GM21447 (cell line): ENCODE measurements around the gene FAM163B.

ENCODE experiments used
- ATAC-seq: cut with Tn5 transposase; IDR thresholded peaks from one replicate; pipeline ENCODE4 v1.9.1; 2021; ENCODE audit not compliant: unreplicated experiment

Gene FAM163B

DNA sequence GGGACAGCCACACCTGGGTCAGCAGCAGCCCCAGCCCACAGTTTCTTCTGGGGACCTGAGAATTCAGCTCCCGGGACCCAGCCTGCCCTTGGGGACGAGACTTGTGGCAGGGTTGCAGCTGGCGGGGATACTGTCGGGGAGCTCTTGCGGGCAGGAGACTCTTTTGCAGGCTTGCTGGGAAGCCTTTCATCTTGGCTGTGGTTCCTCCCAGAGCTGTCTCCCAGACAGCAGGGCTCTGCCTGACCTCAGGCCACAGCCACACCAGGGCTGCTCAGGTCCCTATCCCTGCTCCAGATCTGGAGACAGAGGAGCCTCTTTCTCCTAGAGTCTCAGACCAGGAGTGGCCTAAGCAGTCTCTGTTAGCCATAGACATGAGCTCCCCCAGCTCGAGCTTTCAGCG lies 79.7 kb downstream of the FAM163B start:
- ATAC-seq, result no peak

DNA sequence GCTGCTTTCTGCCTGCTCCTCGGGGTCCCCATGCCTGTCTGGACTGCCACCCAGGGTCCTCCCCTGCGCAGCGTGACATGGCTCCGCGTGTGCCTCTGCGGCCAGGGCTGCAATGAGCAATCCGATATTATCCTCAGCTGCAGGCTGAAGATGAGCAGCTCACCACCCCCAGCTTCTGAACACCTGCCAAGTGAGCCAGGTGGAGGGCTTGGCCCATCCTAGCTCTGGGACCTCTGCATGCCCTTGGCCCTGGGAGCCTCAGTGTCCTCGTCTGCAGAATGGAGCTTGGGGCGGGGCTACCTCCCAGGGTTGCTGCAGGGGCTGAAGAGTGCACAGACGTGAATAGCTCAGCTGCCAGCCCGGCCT lies 80.3 kb downstream of the FAM163B start:
- no peak for ATAC-seq

DNA sequence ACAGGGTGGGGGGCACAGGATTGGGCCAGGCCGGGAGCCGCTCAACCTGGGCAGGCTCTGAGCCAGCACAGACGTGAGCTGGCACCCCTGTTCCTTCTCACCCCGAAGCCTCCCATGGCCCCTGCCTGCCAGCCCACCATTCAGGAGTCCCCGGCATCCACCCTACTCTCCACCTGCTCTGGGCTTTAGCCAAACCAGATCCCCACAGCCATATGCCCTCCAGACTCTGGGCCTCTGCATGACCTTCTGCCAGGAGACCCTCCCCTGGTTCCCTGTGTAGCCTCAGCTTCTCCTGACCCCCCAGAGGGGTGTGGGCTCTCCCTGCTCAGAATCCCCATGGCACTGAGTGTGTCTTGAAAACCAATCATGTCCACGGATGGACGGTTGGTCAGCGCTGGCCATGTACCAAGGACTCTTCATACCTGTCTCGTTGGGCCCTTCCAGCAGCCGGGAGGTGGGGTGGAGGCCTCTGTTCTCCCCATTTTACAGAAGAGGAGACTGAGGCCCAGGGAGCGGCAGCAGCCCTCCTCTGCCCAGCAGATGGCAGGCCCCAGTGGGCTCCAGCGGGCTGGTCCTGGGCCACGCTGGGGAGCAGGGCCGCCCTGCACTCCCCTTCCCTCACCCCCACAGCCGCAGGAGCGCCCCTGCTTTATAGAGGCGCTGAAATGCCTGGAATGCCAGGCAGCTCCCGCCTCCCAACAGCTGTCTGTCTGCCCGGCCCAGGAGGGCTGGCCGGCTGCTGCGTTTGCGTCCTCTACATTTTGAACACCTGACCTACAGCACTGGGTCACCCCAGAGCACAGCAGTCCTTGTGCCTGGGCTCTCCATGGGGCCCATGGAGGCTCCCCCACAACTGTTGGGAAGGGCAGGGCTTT lies 81.0 kb downstream of the FAM163B start:
- no peak for ATAC-seq

DNA sequence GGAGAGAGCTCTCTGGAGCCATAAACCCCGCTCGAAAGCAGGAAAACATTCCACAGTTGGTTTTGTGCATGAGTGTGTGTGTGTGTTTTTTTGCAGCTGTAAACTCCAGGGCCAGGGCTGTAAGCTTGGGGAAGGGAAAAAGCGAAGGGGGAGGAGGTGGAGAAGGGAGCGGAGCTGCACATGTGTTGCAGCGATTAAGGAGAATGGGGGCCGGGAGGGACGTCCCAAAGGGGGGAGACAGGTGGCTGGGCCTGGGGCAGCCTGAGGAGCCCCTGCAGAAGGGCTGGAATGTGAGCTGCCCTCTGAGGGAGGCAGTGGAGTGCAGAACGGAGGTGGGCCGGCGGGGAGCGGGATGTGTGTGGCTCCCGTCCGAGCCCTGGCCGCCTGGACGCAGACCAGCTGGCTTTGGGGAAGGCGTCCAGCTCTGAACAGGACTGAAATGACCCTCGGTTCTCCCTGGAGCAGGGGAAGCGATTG lies 81.7 kb downstream of the FAM163B start:
- no peak for ATAC-seq
